ENCODE data around the gene CCM2L.

GRCh38 chr20:32070282-32070681, 60.0 kb downstream of the CCM2L start:
- no peak for TF ChIP-seq CTCF (conservative IDR thresholded peaks at IDR 0.05 in 1 of 2, IDR thresholded peaks at IDR 0.05 in 1 of 2; ENCODE audit: extremely low read depth in 1 of 2, insufficient read depth in 1 of 2, low read depth in 1 of 2, low read length in 2 of 2)
- no peak for TF ChIP-seq EZH2 (IDR thresholded peaks at IDR 0.05; ENCODE audit: borderline replicate concordance, low read length)
